ENCODE measurements around the gene ZBTB9. TPM values are rescaled to one million over a fixed set of nuclear protein-coding genes. Genes with fewer than 3 reads are reported as not detected.
A peak's percentile ranks its signal among the peaks of the same experiment; 100 is the strongest.

Gene ZBTB9
- total RNA-seq, 2 donors from 2014 or later: 18.0 to 20.6 TPM

DNA sequence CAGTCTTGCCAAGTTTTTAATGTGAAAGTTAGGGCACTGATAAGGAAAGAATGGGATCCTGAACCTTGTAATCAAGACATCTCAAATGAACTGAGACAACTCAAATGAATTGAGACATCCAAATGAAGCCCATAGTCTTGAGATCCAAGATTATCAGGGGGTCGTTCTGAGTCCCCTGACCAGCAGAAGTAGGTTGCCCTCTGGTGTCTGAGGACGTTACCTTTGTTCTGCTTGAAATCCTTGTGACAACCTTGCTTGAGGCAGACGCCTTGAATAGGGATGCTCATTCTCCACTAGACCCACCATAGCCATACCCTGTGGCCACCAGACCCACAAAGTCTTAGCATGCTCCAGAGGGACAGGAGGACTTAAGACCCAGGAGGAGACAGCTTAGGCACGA lies 37.7 kb downstream of the ZBTB9 start:
- TF ChIP-seq, protein P1, sequence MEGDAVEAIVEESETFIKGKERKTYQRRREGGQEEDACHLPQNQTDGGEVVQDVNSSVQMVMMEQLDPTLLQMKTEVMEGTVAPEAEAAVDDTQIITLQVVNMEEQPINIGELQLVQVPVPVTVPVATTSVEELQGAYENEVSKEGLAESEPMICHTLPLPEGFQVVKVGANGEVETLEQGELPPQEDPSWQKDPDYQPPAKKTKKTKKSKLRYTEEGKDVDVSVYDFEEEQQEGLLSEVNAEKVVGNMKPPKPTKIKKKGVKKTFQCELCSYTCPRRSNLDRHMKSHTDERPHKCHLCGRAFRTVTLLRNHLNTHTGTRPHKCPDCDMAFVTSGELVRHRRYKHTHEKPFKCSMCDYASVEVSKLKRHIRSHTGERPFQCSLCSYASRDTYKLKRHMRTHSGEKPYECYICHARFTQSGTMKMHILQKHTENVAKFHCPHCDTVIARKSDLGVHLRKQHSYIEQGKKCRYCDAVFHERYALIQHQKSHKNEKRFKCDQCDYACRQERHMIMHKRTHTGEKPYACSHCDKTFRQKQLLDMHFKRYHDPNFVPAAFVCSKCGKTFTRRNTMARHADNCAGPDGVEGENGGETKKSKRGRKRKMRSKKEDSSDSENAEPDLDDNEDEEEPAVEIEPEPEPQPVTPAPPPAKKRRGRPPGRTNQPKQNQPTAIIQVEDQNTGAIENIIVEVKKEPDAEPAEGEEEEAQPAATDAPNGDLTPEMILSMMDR (conservative IDR thresholded peaks at IDR 0.05): peak; percentile 71
- H3K4me1 Mint-ChIP-seq: peaks cover 7% of the 10 kb centered on the region
- H3K27ac Mint-ChIP-seq: no peak overlapping the region
- no peak overlapping the region for H3K9ac ChIP-seq (ENCODE audit: extremely low read depth, low read length, poor library complexity, severe bottlenecking)
- H3K4me3 ChIP-seq (ENCODE audit: low read length): no peak overlapping the region
- no peaks in the 10 kb centered on the region for H3K27me3 ChIP-seq (ENCODE audit: control insufficient read depth, insufficient read depth, low read length, poor library complexity, severe bottlenecking)
- H3K27me3 Mint-ChIP-seq (ENCODE audit: insufficient read depth): peaks cover 11% of the 10 kb centered on the region
- H3K4me1 ChIP-seq (ENCODE audit: control insufficient read depth, insufficient read depth, low read length): no peaks in the 10 kb centered on the region
- no peaks in the 10 kb centered on the region for H3K36me3 Mint-ChIP-seq (ENCODE audit: low read depth)
- H3K9me3 Mint-ChIP-seq: peaks cover 2% of the 10 kb centered on the region
- H3K27ac ChIP-seq (ENCODE audit: low read depth, low read length): no peak overlapping the region
- no peak overlapping the region for H3K4me3 Mint-ChIP-seq
- H3K9me3 ChIP-seq (ENCODE audit: control insufficient read depth, low read length): no peaks in the 10 kb centered on the region
- peak; percentile 61 for DNase-seq
- H3K36me3 ChIP-seq (ENCODE audit: control insufficient read depth, insufficient read depth, low read length): no peaks in the 10 kb centered on the region
- WGBS, 2 experiments (ENCODE audit: insufficient coverage in 1 of 2, insufficient read length in 1 of 2): 49 to 55% methylated on average over 4 of the region's 4 CpGs

DNA sequence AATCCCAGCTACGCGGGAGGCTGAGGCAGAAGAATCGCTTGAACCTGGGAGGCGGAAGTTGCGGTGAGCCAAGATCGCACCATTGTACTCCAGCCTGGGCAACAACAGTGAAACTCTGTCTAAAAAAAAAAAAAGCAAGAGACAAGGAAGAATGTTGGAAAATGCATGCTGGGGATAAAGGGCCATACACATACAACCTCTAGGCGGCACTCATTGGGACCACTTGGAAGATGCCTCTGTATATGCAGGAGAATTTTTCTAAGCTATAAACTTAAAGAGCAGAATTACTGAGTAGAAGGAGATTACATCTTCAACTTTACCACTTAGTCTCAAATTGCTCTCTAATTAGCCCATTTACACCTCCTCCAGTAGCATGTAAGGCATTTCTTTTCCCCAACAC lies 42.8 kb downstream of the ZBTB9 start:
- Mint-ChIP-seq H3K36me3 (ENCODE audit: low read depth) (no peaks in the 10 kb centered on the region), H3K27ac (no peak overlapping the region), H3K27me3 (ENCODE audit: insufficient read depth) (peaks cover 5% of the 10 kb centered on the region), H3K9me3 (peaks cover 8% of the 10 kb centered on the region), H3K4me3 (no peak overlapping the region), H3K4me1 (no peaks in the 10 kb centered on the region)
- no peaks in the 10 kb centered on the region for H3K27me3 ChIP-seq (ENCODE audit: control insufficient read depth, insufficient read depth, low read length, poor library complexity, severe bottlenecking)
- H3K9me3 ChIP-seq (ENCODE audit: control insufficient read depth, low read length): peaks cover 5% of the 10 kb centered on the region
- no peaks in the 10 kb centered on the region for H3K36me3 ChIP-seq (ENCODE audit: control insufficient read depth, insufficient read depth, low read length)
- no peak overlapping the region for H3K27ac ChIP-seq (ENCODE audit: low read depth, low read length)
- no peaks in the 10 kb centered on the region for H3K4me1 ChIP-seq (ENCODE audit: control insufficient read depth, insufficient read depth, low read length)
- H3K9ac ChIP-seq (ENCODE audit: extremely low read depth, low read length, poor library complexity, severe bottlenecking): no peak overlapping the region
- TF ChIP-seq, protein P1 (conservative IDR thresholded peaks at IDR 0.05): peak; percentile 35
- no peak overlapping the region for H3K4me3 ChIP-seq (ENCODE audit: low read length)
- no peak for DNase-seq
- WGBS, 2 experiments (ENCODE audit: insufficient coverage in 1 of 2, insufficient read length in 1 of 2): 88 to 97% methylated on average over 6 to 7 of the region's 7 CpGs

DNA sequence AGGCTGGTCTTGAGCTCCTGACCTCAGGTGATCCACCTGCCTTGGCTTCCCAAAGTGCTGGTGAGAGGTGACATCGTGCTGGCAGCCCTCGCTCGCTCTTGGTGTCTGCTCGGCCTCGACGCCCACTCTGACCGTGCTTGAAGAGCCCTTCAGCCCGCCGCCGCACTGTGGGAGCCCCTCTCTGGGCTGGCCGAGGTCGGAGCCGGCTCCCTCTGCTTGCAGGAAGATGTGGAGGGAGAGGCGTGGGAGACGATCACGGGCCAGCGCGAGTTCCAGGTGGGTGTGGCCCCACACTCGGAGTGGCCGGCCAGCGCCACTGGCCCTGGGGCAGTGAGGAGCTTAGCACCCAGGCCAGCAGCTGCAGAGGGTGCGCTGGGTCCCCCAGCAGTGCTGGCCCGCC lies 48.1 kb downstream of the ZBTB9 start:
- TF ChIP-seq, protein P1 (conservative IDR thresholded peaks at IDR 0.05): no peak
- peaks cover 24% of the 10 kb centered on the region for H3K9me3 Mint-ChIP-seq
- H3K27ac ChIP-seq (ENCODE audit: low read depth, low read length): no peak overlapping the region
- H3K27me3 ChIP-seq (ENCODE audit: control insufficient read depth, insufficient read depth, low read length, poor library complexity, severe bottlenecking): no peaks in the 10 kb centered on the region
- H3K27ac Mint-ChIP-seq: no peak overlapping the region
- DNase-seq: peak; percentile 27
- H3K9me3 ChIP-seq (ENCODE audit: control insufficient read depth, low read length): peaks cover 13% of the 10 kb centered on the region
- H3K27me3 Mint-ChIP-seq (ENCODE audit: insufficient read depth): peaks cover 6% of the 10 kb centered on the region
- no peaks in the 10 kb centered on the region for H3K4me1 Mint-ChIP-seq
- H3K36me3 ChIP-seq (ENCODE audit: control insufficient read depth, insufficient read depth, low read length): no peaks in the 10 kb centered on the region
- no peaks in the 10 kb centered on the region for H3K36me3 Mint-ChIP-seq (ENCODE audit: low read depth)
- no peaks in the 10 kb centered on the region for H3K4me1 ChIP-seq (ENCODE audit: control insufficient read depth, insufficient read depth, low read length)
- H3K4me3 ChIP-seq (ENCODE audit: low read length): no peak overlapping the region
- no peak overlapping the region for H3K4me3 Mint-ChIP-seq
- 94 to 97% methylated on average over 5 to 23 of the region's 23 CpGs for WGBS, 2 experiments (ENCODE audit: insufficient coverage in 1 of 2, insufficient read length in 1 of 2)
- no peak overlapping the region for H3K9ac ChIP-seq (ENCODE audit: extremely low read depth, low read length, poor library complexity, severe bottlenecking)

Data from endodermal cell (in vitro differentiated cells).